Smooth muscle cell of the brain vasculature (primary cell): ENCODE data around the gene PARVB.
"Not testable (repeated sequence)": the region's sequence is repeated elsewhere in the genome, so short reads cannot be mapped to it uniquely, and the experiment has no call there.

Source experiments
- DNase-seq: peaks from one replicate; pipeline ENCODE4 v3.0.0-alpha.2; 2012; ENCODE audit warnings: low read depth, low spot score

Gene PARVB

DNA sequence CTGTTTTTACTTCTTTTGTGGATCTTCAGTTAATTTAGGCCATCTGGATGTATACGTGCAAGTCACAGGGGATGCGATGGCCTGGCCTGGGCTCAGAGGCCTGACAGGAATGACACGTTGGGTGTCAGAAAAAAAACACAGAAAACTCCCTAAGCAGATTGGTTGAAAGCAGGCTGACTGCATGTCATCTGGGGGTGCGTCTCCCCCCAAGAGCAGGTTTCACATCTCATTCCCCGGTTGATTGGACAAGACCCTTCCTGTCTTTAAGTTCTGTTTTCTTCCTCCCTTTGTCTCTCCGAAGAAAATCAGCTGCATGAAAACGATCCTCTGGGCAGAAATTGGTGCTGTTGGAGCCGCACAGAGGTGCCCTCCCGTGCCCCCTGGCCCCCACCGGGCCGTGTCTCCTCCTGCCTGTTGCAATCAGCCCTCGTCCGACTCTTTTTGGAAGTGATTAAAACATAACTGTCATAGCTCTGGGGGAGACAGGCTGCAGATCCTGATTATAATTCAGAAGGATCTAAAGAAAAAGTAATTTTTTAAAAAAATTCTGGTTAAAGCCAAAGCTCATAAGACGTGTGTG lies 84.8 kb downstream of the PARVB start:
- DNase-seq, result no peak

DNA sequence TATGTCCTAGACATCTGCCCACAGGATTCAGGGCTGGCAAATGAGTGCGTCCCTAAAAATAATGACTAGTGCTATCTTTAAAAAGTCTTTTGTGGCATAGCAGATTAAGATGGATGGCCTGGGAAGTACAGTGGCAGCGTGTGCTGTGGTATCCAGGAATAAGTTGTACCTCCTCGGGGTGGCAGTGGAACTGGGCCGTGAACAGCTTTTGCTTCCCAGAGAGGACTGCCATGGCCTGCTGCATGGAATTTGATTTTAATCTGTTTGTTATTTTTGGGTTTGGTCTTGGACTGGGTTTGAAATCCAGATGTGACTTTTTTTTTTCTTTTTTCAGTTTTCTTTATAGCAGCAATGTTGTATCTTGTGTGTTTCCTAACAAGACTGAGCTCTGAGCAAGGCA lies 85.3 kb downstream of the PARVB start:
- no peak for DNase-seq

DNA sequence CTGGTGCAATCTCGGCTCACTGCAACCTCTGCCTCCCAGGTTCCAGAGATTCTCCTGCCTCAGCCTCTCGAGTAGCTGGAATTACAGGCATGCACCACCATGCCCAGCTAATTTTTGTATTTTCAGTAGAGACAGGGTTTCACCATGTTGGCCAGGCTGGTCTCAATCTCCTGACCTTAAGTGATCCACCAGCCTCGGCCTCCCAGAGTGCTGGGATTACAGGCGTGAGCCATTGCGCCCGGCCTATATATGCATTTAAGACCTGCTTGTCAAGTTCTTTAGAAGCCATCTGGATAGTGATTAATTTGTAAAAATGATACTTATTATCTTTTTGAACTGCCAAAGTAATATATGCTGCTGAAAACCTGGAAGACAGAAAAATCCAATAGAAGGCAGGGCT lies 86.6 kb downstream of the PARVB start:
- DNase-seq, result not testable (repeated sequence)

DNA sequence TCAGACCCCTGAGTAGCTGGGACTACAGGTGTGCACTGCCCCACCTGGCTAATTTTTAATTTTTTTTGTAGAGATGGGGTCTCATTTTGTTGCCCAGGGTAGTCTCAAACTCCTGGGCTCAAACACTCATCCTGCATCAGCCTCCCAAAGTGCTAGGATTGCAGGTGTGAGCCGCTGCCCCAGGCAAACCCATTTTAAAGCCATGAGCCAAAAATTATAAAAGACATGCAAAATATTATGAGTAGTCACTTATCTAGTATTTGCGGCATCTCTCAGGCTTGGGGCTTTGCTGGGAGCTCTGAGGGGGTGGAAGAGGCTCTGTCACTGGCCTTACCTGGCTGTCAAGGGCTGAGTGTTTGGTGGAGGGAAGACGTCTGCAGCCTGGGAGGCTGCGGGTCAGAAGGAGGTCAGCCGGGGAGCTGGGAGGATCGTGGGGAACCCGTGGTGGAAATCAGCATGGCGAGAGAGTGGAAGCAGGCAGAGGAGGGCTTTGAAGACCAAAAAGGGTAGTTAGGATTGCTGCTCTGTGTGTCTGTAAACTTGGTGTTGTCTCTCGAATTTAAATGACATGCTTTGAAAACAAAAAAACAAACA lies 87.6 kb downstream of the PARVB start:
- no peak for DNase-seq

DNA sequence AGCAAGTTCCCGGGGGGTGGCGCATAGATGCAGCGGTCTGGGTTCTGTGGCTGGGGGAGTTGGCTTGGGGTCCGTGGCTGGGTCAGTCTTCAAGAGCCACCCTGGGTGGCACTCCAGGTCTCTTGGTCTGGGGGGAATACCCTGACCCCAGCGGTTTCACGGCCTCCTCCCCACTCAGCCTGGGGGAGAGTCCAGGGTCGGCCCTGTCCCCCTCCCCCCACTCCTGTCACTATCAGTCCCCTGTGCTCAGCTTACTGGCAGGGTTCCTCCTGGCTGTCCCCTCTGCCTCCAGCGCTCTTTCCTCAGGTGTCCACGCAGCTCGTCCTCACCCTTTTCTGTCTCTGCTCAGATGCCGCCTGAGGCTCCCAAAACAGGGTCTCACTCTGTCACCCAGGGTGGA lies 88.1 kb downstream of the PARVB start:
- DNase-seq, result no peak

DNA sequence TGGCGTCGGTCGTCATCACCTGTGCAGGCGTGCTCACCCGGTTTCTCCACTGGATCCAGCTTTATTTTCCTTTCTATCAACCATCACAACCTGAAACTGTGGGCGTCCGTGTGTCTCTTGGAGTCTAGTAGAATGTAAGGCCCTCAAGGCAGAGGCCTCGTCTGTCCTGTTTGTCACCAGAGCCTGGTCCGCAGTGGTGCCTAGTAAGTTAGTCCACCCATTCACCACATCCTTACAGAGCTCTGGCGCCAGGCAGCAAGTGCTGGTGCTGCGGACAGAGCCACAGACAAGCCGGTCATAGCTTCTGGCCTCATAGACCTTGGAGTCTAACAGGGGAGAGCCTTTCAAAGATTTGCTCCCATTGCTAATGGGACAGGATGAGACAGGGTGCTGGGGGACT lies 92.2 kb downstream of the PARVB start:
- DNase-seq, result no peak

DNA sequence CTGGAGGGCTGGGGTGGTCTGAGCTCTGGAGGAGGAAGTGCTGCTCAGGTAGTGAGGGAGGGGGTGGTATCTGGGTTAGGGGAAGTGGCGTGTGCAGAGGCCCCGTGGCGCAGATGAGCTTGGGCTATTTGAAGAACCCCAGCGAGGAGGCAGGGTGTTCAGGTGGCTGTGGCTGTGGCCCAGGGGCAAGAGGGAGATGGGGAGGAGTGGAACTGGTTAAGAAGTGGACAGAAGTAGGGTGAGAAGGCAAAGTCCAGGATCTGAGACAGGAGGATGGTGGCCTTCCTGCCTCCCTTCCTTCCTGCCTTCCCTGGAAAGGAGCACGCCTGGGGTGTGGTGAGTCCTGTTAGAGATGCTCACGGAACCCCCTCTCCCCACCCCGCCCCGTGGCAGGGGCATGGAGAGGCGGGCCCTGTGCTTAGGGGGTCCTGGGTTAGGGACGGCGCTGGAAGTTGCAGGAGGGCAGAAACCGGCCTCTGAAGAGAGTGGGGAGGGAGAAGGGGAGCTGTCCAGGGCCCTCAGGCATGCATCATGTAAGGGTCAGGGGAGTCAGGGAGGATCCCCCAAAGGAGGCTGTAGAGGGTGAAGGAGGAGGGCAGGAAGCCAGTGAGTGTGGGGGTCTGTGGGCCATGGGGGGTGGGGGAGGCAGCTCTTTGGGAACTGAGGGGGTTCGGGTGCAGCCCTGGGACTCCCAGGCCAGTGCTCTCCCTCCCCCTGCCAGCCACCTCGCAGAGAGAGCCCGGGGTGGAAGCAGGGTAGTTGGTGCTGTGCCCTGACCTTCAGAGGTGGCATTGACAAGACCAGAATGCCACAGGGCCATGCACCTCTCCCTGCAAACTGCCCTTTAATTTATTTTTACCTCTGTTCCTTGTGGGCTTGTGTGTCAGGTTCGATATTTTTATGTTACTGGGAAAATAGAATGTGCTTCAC lies 92.9 kb downstream of the PARVB start:
- no peak for DNase-seq

DNA sequence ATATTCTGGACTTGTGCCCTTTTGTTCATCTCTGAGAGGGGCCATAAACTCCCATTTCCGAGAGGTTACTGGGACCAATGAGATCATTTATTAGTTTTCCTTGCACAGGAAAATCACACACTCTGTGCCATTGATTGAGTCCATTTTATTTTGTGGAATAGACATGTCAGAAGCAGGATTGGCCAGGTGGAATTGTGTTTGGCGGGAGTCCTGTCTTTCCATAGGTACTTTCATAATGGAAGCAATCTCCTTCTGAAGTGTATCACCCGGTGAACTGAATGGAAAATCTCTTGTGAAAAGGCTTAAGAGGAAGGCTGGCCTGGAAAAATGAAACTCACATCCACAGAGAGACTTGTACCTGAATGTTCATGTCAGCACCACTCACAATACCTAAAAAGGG lies 93.6 kb downstream of the PARVB start:
- DNase-seq, result no peak

DNA sequence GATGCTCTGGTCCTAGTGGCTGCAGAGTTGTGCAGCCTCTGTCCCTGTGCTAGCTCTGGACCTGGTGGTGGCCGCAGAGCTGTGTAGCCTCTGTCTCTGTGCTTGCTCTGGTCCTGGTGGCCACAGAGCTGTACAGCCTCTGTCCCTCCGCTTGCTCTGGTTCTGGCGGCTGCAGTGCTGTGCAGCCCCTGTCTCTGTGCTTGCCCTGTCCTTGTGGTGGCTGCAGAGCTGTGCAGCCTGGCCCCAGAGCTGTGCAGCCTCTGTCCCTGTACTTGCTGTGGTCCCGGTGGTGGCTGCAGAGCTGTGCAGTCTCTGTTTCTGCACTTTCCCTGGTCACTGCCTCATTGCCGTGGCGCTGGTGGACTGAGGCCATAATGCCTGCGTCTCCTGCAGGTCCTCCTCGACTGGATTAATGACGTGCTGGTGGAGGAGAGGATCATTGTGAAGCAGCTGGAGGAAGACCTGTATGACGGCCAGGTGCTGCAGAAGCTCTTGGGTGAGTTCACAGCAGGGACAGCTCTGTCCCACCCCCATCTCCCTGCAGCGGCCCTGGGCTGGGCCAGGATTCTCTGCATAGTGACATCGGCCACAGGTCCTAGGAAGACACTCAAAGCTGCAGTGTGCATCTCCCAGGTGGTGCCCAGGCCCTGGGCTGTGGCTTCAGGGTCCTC lies 94.7 kb downstream of the PARVB start:
- no peak for DNase-seq

DNA sequence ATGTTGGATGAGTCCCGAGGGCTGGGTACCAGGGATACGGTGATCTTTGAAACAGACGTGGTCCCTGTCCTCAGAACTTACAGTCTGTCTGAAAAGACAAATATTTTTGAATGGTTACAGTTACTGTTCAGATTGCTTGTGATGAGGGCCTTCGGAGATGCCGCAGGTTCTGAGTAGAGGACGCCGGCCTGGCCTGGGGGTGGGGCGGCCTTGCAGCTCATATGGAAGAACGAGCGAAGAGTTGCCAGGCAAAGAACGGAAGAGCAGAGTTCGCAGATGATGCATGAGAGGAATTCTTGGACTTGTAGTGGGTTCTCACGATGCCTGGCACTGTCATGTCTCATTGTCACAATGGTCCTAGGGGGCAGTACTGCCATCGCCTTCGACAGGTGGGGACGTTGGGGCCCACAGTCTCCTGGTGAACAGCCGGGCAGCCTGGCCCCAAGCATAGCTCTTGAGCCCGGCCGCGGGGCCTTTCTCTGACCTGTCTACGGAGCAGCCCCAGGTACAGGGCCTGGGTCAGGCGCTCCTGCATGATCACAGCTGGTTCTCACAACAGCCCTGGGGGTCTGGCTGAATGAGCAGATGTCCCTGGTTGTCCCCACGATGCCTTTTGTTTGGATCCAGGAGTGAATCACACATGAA lies 95.7 kb downstream of the PARVB start:
- no peak for DNase-seq

DNA sequence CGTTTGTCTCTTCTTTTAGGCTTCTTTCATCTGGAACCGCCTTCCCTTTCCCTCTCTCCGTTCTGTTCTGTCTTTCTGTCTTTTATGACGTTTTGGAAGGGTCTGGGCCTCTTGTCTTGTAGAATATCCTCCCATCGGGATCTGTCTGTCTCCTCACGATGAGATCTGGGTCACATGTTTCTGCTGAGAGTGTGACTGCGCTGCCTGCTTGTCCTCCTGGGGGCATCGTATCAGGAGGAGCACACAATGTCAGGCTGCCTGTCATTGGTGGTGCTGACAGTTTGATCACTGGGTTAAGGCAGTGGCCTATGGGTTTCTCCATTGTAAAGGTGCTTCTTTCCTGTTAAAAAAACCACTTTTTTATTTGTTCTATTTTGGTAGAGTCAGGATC lies 96.2 kb downstream of the PARVB start:
- DNase-seq, result no peak

DNA sequence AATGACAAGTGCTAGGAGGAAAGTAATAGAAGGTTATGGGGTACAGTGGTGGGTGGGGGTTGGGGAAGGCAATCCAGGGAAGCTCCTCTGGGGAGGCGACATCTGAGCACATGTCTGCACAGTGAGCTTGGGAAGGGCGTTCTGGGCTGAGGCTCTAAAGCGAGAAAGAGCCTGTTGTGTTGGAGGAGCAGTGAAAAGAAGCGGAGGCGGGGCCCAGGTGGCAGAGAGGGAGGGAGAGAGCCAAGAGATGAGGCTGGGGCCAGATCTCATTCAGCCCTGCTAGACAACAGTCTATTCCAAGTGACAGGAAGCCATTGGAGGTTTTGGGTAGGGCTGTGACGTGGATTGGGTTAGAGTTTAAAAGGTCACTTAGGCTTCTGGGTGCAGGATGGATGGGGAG lies 101.3 kb downstream of the PARVB start:
- no peak for DNase-seq

DNA sequence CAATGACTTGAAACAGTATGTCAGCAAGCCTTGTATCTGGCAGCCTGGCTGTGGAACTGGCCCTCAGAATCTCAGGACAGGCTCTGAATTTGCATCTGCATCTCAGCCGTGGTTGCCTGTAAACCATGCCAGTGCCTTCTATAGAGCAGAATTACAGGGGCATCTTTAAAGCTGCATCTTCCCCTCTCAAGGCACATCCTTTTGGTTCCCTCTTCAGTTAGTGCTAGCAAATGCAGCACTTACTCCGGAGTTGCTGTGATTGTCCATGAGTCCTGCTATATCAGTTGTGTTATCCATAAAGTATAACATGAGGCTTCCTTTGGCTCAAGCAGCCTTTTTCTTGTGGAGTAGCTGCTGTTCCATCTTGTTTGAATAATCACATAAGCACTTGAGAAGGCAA lies 102.7 kb downstream of the PARVB start:
- no peak for DNase-seq

DNA sequence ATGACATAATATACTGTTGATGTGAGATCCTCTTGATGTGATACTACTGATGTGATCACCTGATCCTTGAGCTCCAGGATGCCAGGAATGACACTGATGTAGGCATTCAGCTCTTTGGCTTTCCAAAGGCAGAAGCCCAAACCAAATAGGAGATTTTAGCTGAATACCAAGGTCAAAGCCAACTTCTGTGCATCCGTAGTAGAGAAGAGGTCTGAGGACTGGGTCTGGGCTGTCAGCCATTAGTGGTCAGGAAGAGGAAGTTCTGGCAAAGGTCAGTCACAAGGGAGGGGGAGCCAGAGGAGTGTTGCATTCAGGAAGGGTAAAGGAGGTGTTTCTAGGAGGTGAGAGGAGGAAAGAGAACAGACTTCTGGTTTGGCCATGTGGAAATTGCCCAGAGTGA lies 103.3 kb downstream of the PARVB start:
- DNase-seq, result no peak

DNA sequence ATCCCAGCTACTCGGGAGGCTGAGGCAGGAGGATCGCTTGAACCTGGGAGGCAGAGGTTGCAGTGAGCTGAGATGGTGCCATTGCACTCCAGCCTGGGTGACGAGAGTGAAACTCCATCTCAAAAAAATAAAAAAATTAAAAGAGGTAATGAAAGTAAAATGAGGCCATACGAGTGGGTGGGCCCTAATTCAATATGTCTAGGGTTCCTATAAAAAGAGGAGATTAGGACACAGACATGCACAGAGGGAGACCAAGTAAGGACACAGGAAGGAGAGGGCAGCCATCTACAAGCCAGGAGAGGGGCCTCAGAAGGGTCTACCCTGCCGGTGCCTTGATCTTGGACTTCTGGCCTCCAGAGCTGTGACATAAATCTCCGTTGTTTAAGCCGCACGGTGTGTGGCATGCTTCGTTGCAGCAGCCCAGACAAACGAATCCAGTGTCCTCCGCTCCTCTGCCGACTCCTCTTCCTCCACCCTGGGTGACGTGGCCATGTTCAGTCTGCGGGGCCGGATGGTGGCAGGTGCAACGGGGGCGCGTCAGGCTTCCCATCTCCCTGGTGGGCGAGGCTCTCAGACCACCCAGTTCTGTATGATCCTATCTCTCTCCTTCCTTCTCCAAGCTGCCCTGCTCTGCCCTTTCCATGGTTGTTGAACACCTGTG lies 105.0 kb downstream of the PARVB start:
- no peak for DNase-seq

DNA sequence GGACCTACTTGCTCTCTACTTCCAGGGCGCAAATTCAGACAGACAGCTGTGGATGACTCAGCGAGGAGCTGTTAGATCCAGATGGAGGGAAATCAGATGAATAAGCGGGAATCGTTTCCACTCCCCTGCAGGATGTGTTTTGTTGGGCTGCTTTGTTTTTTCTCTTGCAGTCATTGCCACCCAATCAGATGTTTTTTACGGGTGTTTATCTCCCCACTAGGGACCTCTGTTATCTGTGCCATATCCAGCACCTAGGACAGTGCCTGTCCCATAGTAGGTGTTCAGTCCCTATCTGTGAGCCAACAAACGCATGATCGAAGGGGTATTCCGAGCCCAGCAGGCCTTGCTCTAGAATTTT lies 105.5 kb downstream of the PARVB start:
- DNase-seq, result no peak

DNA sequence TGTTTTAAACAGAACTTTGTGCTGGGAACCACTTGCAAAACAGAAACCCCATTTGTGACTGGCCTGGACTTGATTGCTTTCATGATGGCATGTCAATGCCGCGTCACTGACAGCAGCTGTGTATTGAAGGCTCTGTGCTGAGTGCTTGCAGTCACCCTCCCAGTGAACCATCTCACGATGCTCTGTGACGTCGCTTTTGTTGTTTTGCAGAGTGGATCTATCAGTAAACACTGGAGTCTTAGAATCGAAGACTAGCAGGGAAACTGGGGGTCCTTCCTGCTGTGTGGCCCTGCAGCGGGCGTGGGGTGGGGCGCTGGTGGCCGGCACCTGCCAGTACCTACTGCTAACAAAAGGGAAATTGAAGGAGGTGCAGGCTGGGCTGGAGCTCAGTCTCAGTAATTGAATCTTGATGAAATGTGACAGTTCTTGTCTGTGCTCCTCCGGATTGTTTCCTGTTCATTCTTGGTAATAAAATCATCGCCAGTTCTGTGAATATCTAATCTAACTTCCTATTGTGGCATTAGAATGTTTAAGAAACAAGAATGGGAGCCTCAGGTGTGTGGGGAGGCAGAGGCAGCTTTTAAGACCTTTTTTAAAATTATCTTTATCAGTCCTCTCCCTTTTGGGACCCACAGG lies 106.1 kb downstream of the PARVB start:
- DNase-seq, result no peak

DNA sequence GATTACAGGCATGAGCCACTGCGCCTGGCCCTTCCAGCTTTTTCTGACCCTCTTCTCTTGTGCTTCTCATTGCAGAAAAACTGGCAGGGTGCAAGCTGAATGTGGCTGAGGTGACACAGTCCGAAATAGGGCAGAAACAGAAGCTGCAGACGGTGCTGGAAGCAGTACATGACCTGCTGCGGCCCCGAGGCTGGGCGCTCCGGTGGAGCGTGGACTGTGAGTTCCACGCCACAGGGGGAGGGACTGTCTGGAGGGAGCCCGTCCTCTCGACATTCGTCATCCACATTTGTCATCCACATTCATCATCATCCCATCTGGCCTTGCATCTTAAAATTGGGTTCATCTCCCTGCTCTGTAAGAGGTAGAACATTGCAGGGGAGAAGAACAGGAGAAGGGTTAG lies 107.3 kb downstream of the PARVB start:
- no peak for DNase-seq

DNA sequence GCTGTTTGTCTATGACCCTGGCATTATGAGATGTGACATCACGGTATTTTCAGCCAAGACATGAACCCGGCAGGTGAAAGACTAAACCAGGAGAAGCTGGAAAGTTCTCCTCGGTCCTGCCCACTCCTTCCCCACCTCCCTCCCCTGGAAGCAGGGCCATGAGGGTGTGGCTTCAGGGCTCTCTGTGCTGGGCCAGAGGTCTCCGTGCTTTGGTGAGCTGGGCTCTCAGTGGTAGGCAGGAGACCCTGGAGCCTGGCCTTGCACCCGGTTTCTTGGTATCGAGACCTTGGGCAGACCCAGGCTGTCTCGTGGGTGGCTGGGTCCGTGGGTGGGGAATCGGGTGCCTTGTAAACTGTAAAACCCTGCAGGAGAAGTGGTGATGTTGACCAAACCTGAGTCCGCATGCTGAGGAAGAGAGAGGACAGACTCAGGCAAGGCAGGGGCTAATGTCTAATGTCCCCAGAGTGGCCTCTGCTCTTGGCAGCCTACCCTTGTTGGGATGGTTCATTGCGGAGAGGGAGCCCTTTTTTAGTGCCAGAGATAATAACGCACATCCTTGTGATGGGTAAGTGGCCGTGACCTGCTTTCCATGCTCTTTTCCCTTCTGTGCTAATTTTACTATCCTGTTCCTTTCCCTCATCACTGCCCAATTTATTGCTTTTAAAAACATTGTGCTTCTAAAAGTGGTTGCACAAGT lies 108.0 kb downstream of the PARVB start:
- DNase-seq, result no peak

DNA sequence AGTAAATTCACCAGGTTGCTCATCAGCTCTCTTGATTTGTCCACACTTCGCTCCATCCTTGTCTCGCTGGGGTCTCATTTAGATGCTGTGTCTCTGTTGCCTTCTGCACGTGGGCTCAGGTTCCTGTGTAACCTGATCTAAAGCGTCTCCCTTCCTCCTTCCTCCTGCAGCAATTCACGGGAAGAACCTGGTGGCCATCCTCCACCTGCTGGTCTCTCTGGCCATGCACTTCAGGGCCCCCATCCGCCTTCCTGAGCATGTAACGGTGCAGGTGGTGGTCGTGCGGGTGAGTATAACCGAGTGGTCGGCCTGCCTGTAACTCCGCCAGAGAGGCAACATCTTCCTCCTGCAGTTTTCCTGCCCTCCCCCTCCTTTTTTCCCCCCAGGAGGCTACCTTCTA lies 108.6 kb downstream of the PARVB start:
- DNase-seq, result no peak
